Measurements from ENCODE around the gene KCNK16.

KCNK16 gene

GRCh38 chr6:39341937-39342336 is 19.4 kb upstream of the KCNK16 start:
- no peak for DNase-seq (ENCODE audit: low spot score)

- no peak for DNase-seq (ENCODE audit: low spot score)
Observed at GRCh38 chr6:39341352-39341751, 18.9 kb upstream of the KCNK16 start.

- DNase-seq (ENCODE audit: low spot score): no peak
Observed at GRCh38 chr6:39339868-39340550, 17.5 kb upstream of the KCNK16 start.

- no peak for DNase-seq (ENCODE audit: low spot score)
Observed at GRCh38 chr6:39339096-39339867, 16.8 kb upstream of the KCNK16 start.

GRCh38 chr6:39338397-39338796 is 15.9 kb upstream of the KCNK16 start:
- no peak for DNase-seq (ENCODE audit: low spot score)

GRCh38 chr6:39335780-39336545 is 13.5 kb upstream of the KCNK16 start:
- DNase-seq (ENCODE audit: low spot score): no peak

GRCh38 chr6:39333644-39334438 is 11.3 kb upstream of the KCNK16 start:
- DNase-seq (ENCODE audit: low spot score): no peak

GRCh38 chr6:39330476-39330875 is 8.0 kb upstream of the KCNK16 start:
- DNase-seq (ENCODE audit: low spot score): no peak

GRCh38 chr6:39330057-39330456 is 7.6 kb upstream of the KCNK16 start:
- DNase-seq (ENCODE audit: low spot score): no peak

- no peak for DNase-seq (ENCODE audit: low spot score)
Observed at GRCh38 chr6:39328066-39328465, 5.6 kb upstream of the KCNK16 start.

- no peak for DNase-seq (ENCODE audit: low spot score)
Observed at GRCh38 chr6:39327507-39327906, 5.0 kb upstream of the KCNK16 start.

GRCh38 chr6:39321761-39322160 is 741 bp downstream of the KCNK16 start:
- no peak for DNase-seq (ENCODE audit: low spot score)

- no peak for DNase-seq (ENCODE audit: low spot score)
Observed at GRCh38 chr6:39320363-39320984, 2.0 kb downstream of the KCNK16 start.

- no peak for DNase-seq (ENCODE audit: low spot score)
Observed at GRCh38 chr6:39319621-39320362, 2.7 kb downstream of the KCNK16 start.

- DNase-seq (ENCODE audit: low spot score): no peak
Observed at GRCh38 chr6:39317256-39317655, 5.2 kb downstream of the KCNK16 start.

- no peak for DNase-seq (ENCODE audit: low spot score)
Observed at GRCh38 chr6:39314273-39314795, 8.2 kb downstream of the KCNK16 start, which contains the start of gene KCNK17. Gene KCNK17, minus strand, starts transcription at chr6:39314419. Its CDS starts 99 bp downstream, at chr6:39314320.

- DNase-seq (ENCODE audit: low spot score): peak; percentile 55
Observed at GRCh38 chr6:39313526-39314272, 8.8 kb downstream of the KCNK16 start.

- no peak for DNase-seq (ENCODE audit: low spot score)
Observed at GRCh38 chr6:39312912-39313525, 9.5 kb downstream of the KCNK16 start.

GRCh38 chr6:39310542-39310941 is 12.0 kb downstream of the KCNK16 start:
- no peak for DNase-seq (ENCODE audit: low spot score)

Data from ecto neural progenitor cell (in vitro differentiated cells).